Esophagus muscularis mucosa (tissue), 3 donors: ENCODE data around the gene CNNM3.

Source experiments
- CTCF ChIP-seq, 3 experiments: fragments of 200-600 bp in 2 of 3; fragments of 450-650 bp in 1 of 3; sonication (generic) in 2 of 3; IDR thresholded peaks; one replicate each; pipeline ENCODE4 v1.5.1; 2017 to 2019; ENCODE audit warnings: antibody characterized with exemption in 3 of 3, mild to moderate bottlenecking in 2 of 3, moderate library complexity in 1 of 3
- POLR2A ChIP-seq: fragments of 450-650 bp; IDR thresholded peaks from one replicate; pipeline ENCODE4 v1.6.1; 2017; ENCODE audit warnings: antibody characterized with exemption, moderate library complexity, mild to moderate bottlenecking, low read depth

GRCh38 chr2:96879545-96880040 lies 63.5 kb downstream of the CNNM3 start:
- no peak for TF ChIP-seq CTCF (IDR thresholded peaks at IDR 0.05)
- TF ChIP-seq POLR2A: no peak
